Choroid plexus epithelial cell (primary cell): ENCODE measurements around the gene DEAF1.

ENCODE experiments used
- DNase-seq: peaks from one replicate; pipeline ENCODE4 v3.0.0-alpha.2; 2010; ENCODE audit warnings: low read depth
- H3K4me3 ChIP-seq: 2 replicates; pipeline ENCODE4 v1.5.1; 2011; ENCODE audit warnings: low read depth, mild to moderate bottlenecking, control low read depth, low read length, moderate library complexity
- TF ChIP-seq, protein P1 (sequence below): conservative IDR thresholded peaks from 2 replicates; pipeline ENCODE4 v1.5.1; 2011; ENCODE audit warnings: low read depth, mild to moderate bottlenecking, control low read depth, inconsistent platforms, low read length, moderate library complexity

Gene DEAF1

DNA sequence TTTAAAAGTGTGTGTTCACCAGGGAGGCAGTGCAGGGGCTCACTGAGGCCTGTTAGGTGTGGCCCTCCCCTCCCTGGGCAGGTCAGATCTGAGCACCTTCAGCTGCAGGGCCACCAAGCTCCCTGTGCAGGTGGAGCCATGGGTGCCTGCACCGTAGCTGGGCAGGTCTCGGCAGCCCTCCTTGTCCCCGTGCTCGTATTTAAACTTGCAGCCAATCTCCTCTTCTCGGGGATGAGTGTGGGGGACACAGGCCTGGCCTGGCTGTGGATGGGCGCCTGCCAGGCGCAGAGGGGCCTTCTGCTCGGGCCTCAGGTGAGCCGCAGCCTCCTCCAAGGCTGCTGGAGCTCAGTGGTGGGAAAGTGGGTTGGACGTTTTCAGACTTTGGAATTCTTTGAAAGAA, 99.6 kb downstream of the DEAF1 start:
- TF ChIP-seq, protein P1, sequence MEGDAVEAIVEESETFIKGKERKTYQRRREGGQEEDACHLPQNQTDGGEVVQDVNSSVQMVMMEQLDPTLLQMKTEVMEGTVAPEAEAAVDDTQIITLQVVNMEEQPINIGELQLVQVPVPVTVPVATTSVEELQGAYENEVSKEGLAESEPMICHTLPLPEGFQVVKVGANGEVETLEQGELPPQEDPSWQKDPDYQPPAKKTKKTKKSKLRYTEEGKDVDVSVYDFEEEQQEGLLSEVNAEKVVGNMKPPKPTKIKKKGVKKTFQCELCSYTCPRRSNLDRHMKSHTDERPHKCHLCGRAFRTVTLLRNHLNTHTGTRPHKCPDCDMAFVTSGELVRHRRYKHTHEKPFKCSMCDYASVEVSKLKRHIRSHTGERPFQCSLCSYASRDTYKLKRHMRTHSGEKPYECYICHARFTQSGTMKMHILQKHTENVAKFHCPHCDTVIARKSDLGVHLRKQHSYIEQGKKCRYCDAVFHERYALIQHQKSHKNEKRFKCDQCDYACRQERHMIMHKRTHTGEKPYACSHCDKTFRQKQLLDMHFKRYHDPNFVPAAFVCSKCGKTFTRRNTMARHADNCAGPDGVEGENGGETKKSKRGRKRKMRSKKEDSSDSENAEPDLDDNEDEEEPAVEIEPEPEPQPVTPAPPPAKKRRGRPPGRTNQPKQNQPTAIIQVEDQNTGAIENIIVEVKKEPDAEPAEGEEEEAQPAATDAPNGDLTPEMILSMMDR, result no peak
- no peak for DNase-seq
- no peak overlapping the region for H3K4me3 ChIP-seq
